GM12878 (cell line): ENCODE data around the gene ABCC4. TPM values are rescaled to one million over a fixed set of nuclear protein-coding genes. Genes with fewer than 3 reads are reported as not detected.

Experiments
- ATAC-seq: fragments of 200-7000 bp; cut with Tn5 transposase; 3 replicates; pipeline ENCODE4 v1.9.1; 2020; ENCODE audit warnings: mild to moderate bottlenecking, moderate library complexity
- BruUV-seq: library from RNA; stranded (reverse); fragments of 400-500 nt; replicated peaks from 2 replicates; lab custom pipeline; 2021; lab: Mats Ljungman, UMichigan
- CTCF ChIA-PET: fragments of 300-600 bp; sonication (Branson Sonifier 250); formaldehyde crosslinking; extraction: SDS; loops from one replicate; lab custom pipeline; 2021; ENCODE audit warnings: inconsistent platforms; lab: Yijun Ruan, JAX
- POLR2A ChIA-PET: fragments of 350-600 bp; formaldehyde crosslinking; extraction: SDS; loops from one replicate; lab custom pipeline; 2021; ENCODE audit warnings: inconsistent platforms; lab: Charles Lee
- RAD21 ChIA-PET: fragments of 300-600 bp; sonication (Branson Sonifier 250); formaldehyde crosslinking; loops from one replicate; lab custom pipeline; 2023; ENCODE audit warnings: antibody characterized with exemption; ENCODE audit not compliant: unreplicated experiment; lab: Charles Lee
- SMC1A ChIA-PET: fragments of 300-600 bp; sonication (Branson Sonifier 250); formaldehyde crosslinking; loops from one replicate; lab custom pipeline; 2023; ENCODE audit not compliant: unreplicated experiment, uncharacterized antibody; lab: Charles Lee
- DNase-seq: peaks from one replicate; pipeline ENCODE4 v3.0.0-alpha.2; 2011; ENCODE audit warnings: low read depth, low spot score
- FAIRE-seq: peaks from 3 replicates; lab custom pipeline; 2011; peaks lifted over from hg19 to GRCh38; lab: Jason Lieb, UNC
- H2AFZ ChIP-seq: 2 replicates; pipeline ENCODE4 v1.6.0; 2011; ENCODE audit warnings: low read depth, low read length, control low read depth; ENCODE audit not compliant: control insufficient read depth
- H3K27ac ChIP-seq: 2 replicates; pipeline ENCODE4 v1.5.1; 2011; ENCODE audit warnings: control low read depth; ENCODE audit not compliant: control insufficient read depth, insufficient read depth
- H3K27me3 ChIP-seq, 2 experiments: replicated peaks in 1 of 2; 2 replicates each; pipeline versions ENCODE4 v1.6.0 to v1.6.1; 2011; ENCODE audit warnings: low read length in 1 of 2; ENCODE audit not compliant: control insufficient read depth in 2 of 2, insufficient read depth in 2 of 2
- H3K36me3 ChIP-seq, 2 experiments: 2 replicates each; pipeline ENCODE4 v1.5.1; 2011; ENCODE audit warnings: low read length in 1 of 2; ENCODE audit not compliant: control insufficient read depth in 2 of 2, insufficient read depth in 2 of 2
- H3K4me1 ChIP-seq: 2 replicates; pipeline ENCODE4 v1.6.1; 2011; ENCODE audit warnings: mild to moderate bottlenecking, low read length, moderate library complexity, mixed read lengths; ENCODE audit not compliant: control insufficient read depth, insufficient read depth
- H3K4me2 ChIP-seq: 2 replicates; pipeline ENCODE4 v1.6.0; 2011; ENCODE audit warnings: control low read depth; ENCODE audit not compliant: control insufficient read depth, insufficient read depth
- H3K4me3 ChIP-seq: fragments of 200-600 bp; sonication (generic); 2 replicates; pipeline ENCODE4 v1.5.1; 2016
- H3K79me2 ChIP-seq: 2 replicates; pipeline ENCODE4 v1.6.0; 2011; ENCODE audit warnings: low read length; ENCODE audit not compliant: control insufficient read depth, insufficient read depth
- H3K9ac ChIP-seq: 2 replicates; pipeline ENCODE4 v1.8.0; 2011; ENCODE audit warnings: low read length, control low read depth, mixed read lengths; ENCODE audit not compliant: control insufficient read depth, insufficient read depth
- H3K9me3 ChIP-seq: replicated peaks from 3 replicates; pipeline ENCODE4 v1.5.1; 2011; ENCODE audit warnings: mild to moderate bottlenecking, low read length; ENCODE audit not compliant: control insufficient read depth, insufficient read depth
- H4K20me1 ChIP-seq: 2 replicates; pipeline ENCODE4 v1.6.0; 2011; ENCODE audit not compliant: control insufficient read depth, insufficient read depth
- CEBPB ChIP-seq, 2 experiments: fragments of 150-350 bp in 1 of 2; IDR thresholded peaks; 2 replicates each; pipeline ENCODE4 v1.6.1; 2012 to 2014; ENCODE audit warnings: low read depth in 2 of 2, low read length in 2 of 2, borderline replicate concordance in 1 of 2, inconsistent platforms in 1 of 2
- EED ChIP-seq: sonication (generic); IDR thresholded peaks from 2 replicates; pipeline ENCODE4 v1.6.1; 2016; ENCODE audit warnings: antibody characterized with exemption, low read depth
- HCFC1 ChIP-seq: fragments of 150-350 bp; IDR thresholded peaks from 2 replicates; pipeline ENCODE4 v1.6.1; 2014; ENCODE audit warnings: low read length
- NR2C2 ChIP-seq: IDR thresholded peaks from 2 replicates; pipeline ENCODE4 v1.6.1; 2011; ENCODE audit warnings: borderline replicate concordance, low read depth; ENCODE audit not compliant: control insufficient read depth, insufficient read length
- NRF1 ChIP-seq: conservative IDR thresholded peaks from 2 replicates; pipeline ENCODE4 v1.6.1; 2011; ENCODE audit warnings: mild to moderate bottlenecking, low read depth, low read length, improper control_type of control experiment
- ZBED1 ChIP-seq: IDR thresholded peaks from 2 replicates; pipeline ENCODE4 v1.6.1; 2016; ENCODE audit warnings: borderline replicate concordance
- ZNF207 ChIP-seq: fragments of 450-650 bp; IDR thresholded peaks from 2 replicates; pipeline ENCODE4 v1.6.1; 2014; ENCODE audit warnings: antibody characterized with exemption, mild to moderate bottlenecking, borderline replicate concordance
- WGBS: methylation state at CpG from one replicate; pipeline ENCODE4 v1.1.6; 2016; ENCODE audit warnings: low lambda C conversion rate; ENCODE audit not compliant: insufficient replicate concordance, insufficient coverage; ENCODE audit errors: missing lambda C conversion rate; 5-methylcytosine and 5-hydroxymethylcytosine counted together
- in situ Hi-C: fragments of 300-500 bp; cut with MboI; formaldehyde crosslinking; loops from 9 replicates; pipeline ENCODE4 v1.14.3; 2018; ENCODE audit warnings: mixed read lengths
- intact Hi-C: fragments of 100-400 bp; cut with micrococcal nuclease; formaldehyde crosslinking; loops from one replicate; pipeline ENCODE4 v1.14.2; 2022; ENCODE audit not compliant: unreplicated experiment
- polyA plus RNA-seq, 11 experiments: library from polyadenylated mRNA; depleted of rRNA in 4 of 11; unstranded in 6 of 11; stranded (reverse) in 5 of 11; fragments of >200 nt; fragmentation: Nextera tagmentation in 4 of 11; fragmentation: Illumina TruSeq in 1 of 11; extraction: Ambion mirVana in 4 of 11; extraction: Trizol in 1 of 11; gene quantifications; 1 replicate in 1 of 11; 2 replicates in 10 of 11; pipeline versions ENCODE4 v1.2.1 to v1.2.3, GENCODE V29; 2011 to 2016; ENCODE audit warnings: inconsistent platforms in 2 of 11, missing spikeins in 2 of 11, low read depth in 1 of 11
- total RNA-seq, 4 experiments: library from RNA; depleted of rRNA in 3 of 4; stranded (reverse); fragments of >200 nt in 3 of 4; fragmentation: Illumina TruSeq in 1 of 4; extraction: Trizol in 1 of 4; gene quantifications; 2 replicates each; pipeline versions ENCODE4 v1.2.1 to v1.2.3, GENCODE V29; 2013 to 2021
- TF ChIP-seq, protein P1 (sequence below): fragments of 450-650 bp; IDR thresholded peaks from 2 replicates; pipeline ENCODE4 v1.6.1; 2017; ENCODE audit warnings: low read depth, mild to moderate bottlenecking, moderate library complexity

Gene ABCC4
- total and polyA plus RNA-seq, 10 of the 15 experiments (the other 5 are each of a cell fraction or from before 2014, with no cell fraction given) = 7.2 to 44.4 (median 24.1) TPM

DNA sequence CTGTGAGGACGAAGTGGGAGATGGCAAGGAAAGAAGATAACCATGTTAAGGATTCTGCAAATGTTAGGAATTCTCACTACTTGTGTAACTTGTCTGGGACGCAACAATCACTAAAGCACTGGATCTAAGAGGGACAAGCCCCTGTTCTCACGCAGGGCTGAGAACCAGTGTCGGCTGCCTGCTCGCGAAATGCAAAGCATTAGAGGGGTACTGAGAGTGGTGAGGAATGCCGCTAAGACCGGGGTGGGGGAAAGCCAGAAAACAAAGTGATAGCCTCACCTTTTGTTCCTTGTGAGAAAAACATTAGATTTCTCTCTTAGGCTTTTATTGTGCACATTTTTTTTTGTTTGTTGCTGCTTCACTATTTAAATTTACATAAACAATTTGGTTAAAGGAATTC, 241.9 kb downstream of the ABCC4 start (continued):
- TF ChIP-seq NRF1 = no peak
- no peak for TF ChIP-seq CEBPB (IDR thresholded peaks at IDR 0.05; ENCODE audit: borderline replicate concordance in 1 of 2, low read depth in 2 of 2, low read length in 2 of 2)
- no peak for TF ChIP-seq HCFC1
- no peak for TF ChIP-seq NR2C2

DNA sequence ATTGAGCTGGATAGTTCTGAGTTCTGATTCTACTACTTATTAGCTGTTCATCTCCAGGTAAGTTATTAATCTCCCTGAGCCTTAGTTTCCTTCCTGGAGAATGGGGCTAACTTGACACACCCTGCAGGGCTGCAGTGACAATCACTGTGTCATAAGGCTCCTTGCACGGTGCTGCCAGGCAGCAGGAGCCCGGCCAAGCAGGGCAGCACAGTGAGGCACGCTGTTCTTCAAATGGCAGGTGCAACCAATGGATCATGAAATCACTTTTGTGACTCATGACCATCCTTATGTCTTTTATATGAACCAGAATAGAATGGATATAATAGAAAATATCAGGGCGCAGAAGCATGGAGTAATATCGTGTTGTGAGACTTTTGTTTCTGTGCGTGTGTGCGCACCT, 242.6 kb downstream of the ABCC4 start:
- no peak for FAIRE-seq
- TF ChIP-seq, protein P1, sequence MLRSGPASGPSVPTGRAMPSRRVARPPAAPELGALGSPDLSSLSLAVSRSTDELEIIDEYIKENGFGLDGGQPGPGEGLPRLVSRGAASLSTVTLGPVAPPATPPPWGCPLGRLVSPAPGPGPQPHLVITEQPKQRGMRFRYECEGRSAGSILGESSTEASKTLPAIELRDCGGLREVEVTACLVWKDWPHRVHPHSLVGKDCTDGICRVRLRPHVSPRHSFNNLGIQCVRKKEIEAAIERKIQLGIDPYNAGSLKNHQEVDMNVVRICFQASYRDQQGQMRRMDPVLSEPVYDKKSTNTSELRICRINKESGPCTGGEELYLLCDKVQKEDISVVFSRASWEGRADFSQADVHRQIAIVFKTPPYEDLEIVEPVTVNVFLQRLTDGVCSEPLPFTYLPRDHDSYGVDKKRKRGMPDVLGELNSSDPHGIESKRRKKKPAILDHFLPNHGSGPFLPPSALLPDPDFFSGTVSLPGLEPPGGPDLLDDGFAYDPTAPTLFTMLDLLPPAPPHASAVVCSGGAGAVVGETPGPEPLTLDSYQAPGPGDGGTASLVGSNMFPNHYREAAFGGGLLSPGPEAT = no peak
- TF ChIP-seq EED (no peak), ZBED1 (no peak), ZNF207 (no peak)
- H3K27me3 ChIP-seq = no peaks in the 10 kb centered on the region
- no peak for ATAC-seq
- no peaks in the 10 kb centered on the region for H3K36me3 ChIP-seq
- H3K9ac ChIP-seq = no peak overlapping the region
- H3K79me2 ChIP-seq = no peaks in the 10 kb centered on the region
- CTCF ChIA-PET = no interaction called here
- SMC1A ChIA-PET = no interaction called here
- in situ Hi-C loops = no loop called here
- H4K20me1 ChIP-seq = no peaks in the 10 kb centered on the region
- no peaks in the 10 kb centered on the region for H3K9me3 ChIP-seq
- POLR2A ChIA-PET = no interaction called here
- H3K4me2 ChIP-seq = no peak overlapping the region
- intact Hi-C loops = no loop called here
- H3K4me1 ChIP-seq = no peaks in the 10 kb centered on the region
- H3K4me3 ChIP-seq = no peak overlapping the region
- no TSS peak for BruUV-seq
- H3K27ac ChIP-seq = no peak overlapping the region
- RAD21 ChIA-PET = no interaction called here
- DNase-seq = no peak
- no peak overlapping the region for H2AFZ ChIP-seq
- 89% methylated on average over 7 of the region's 7 CpGs for WGBS
